PC-9 (cell line): ENCODE measurements around the gene SMC6.

Experiments used
- CTCF ChIP-seq: fragments of 200-600 bp; sonication (generic); conservative IDR thresholded peaks from 2 replicates; pipeline ENCODE4 v1.6.1; 2017; ENCODE audit warnings: mixed run types, antibody characterized with exemption, mild to moderate bottlenecking, moderate library complexity
- EZH2 ChIP-seq: fragments of 200-600 bp; sonication (generic); IDR thresholded peaks from 2 replicates; pipeline ENCODE4 v1.8.0; 2017; ENCODE audit warnings: antibody characterized with exemption, low read depth

- TF ChIP-seq CTCF (no peak), EZH2 (no peak)
Measured at GRCh38 chr2:17643031-17643615, 110.5 kb downstream of the SMC6 start.
